Activated naive CD8-positive, alpha-beta T cell treated with anti-CD3 and anti-CD28 coated beads for 36 hours (primary cell): ENCODE measurements around the gene N4BP2L2. TPM values are rescaled to one million over a fixed set of nuclear protein-coding genes. Genes with fewer than 3 reads are reported as not detected.

Experiments used
- DNase-seq: peaks from one replicate; pipeline ENCODE4 v3.0.0; 2021
- H3K27ac Mint-ChIP-seq: one replicate; pipeline ENCODE4 v1.8.0; 2022; ENCODE audit warnings: mild to moderate bottlenecking, moderate library complexity, mixed read lengths
- H3K27me3 Mint-ChIP-seq: one replicate; pipeline ENCODE4 v1.8.0; 2022; ENCODE audit warnings: mild to moderate bottlenecking, mixed read lengths
- H3K36me3 Mint-ChIP-seq: one replicate; pipeline ENCODE4 v1.8.0; 2021; ENCODE audit warnings: mild to moderate bottlenecking, mixed read lengths
- H3K4me1 Mint-ChIP-seq: one replicate; pipeline ENCODE4 v1.8.0; 2021; ENCODE audit warnings: mixed read lengths
- H3K4me3 Mint-ChIP-seq: one replicate; pipeline ENCODE4 v1.8.0; 2022; ENCODE audit warnings: mild to moderate bottlenecking, moderate library complexity, mixed read lengths
- H3K9me3 Mint-ChIP-seq: one replicate; pipeline ENCODE4 v1.8.0; 2022; ENCODE audit warnings: mixed read lengths
- total RNA-seq, 2 experiments: library from RNA; stranded (reverse); gene quantifications; one replicate each; pipeline ENCODE4 v1.2.3, GENCODE V29; 2021

Gene N4BP2L2
- total RNA-seq, 2 experiments from 2014 or later = 66.7 to 68.8 TPM

- H3K4me3 Mint-ChIP-seq = peak overlapping the region; percentile 90
- no peak for DNase-seq
Measured at GRCh38 chr13:32428581-32429432, 109.8 kb downstream of the N4BP2L2 start.

GRCh38 chr13:32427852-32428580 is 110.6 kb downstream of the N4BP2L2 start, which contains the start of gene N4BP2L1:
Gene N4BP2L1, minus strand, starts transcription at chr13:32428130. Its CDS starts 48 bp downstream, at chr13:32428082.
- Mint-ChIP-seq H3K27ac (peak within 1 kb of the TSS; percentile 98), H3K36me3 (peaks cover 29% of the 10 kb centered on the region), H3K4me3 (peak within 1 kb of the TSS; percentile 93), H3K27me3 (no peaks in the 10 kb centered on the region), H3K9me3 (no peaks in the 10 kb centered on the region), H3K4me1 (peaks cover 33% of the 10 kb centered on the region)
- DNase-seq = peak; percentile 93

More at GRCh38 chr13:32428581-32429432, 109.8 kb downstream of the N4BP2L2 start:
- no peaks in the 10 kb centered on the region for H3K9me3 Mint-ChIP-seq
- H3K4me1 Mint-ChIP-seq = peaks cover 31% of the 10 kb centered on the region
- H3K27ac Mint-ChIP-seq = peak overlapping the region; percentile 96
- peaks cover 24% of the 10 kb centered on the region for H3K36me3 Mint-ChIP-seq
- no peaks in the 10 kb centered on the region for H3K27me3 Mint-ChIP-seq

GRCh38 chr13:32426990-32427851 is 111.4 kb downstream of the N4BP2L2 start:
- H3K4me1 Mint-ChIP-seq = peaks cover 33% of the 10 kb centered on the region
- peak overlapping the region; percentile 93 for H3K4me3 Mint-ChIP-seq
- H3K27ac Mint-ChIP-seq = peak overlapping the region; percentile 98
- H3K36me3 Mint-ChIP-seq = peaks cover 33% of the 10 kb centered on the region
- peak; percentile 76 for DNase-seq
- no peaks in the 10 kb centered on the region for H3K9me3 Mint-ChIP-seq
- H3K27me3 Mint-ChIP-seq = no peaks in the 10 kb centered on the region

GRCh38 chr13:32426191-32426989 is 112.2 kb downstream of the N4BP2L2 start:
- no peaks in the 10 kb centered on the region for H3K9me3 Mint-ChIP-seq
- H3K36me3 Mint-ChIP-seq = peaks cover 37% of the 10 kb centered on the region
- H3K4me1 Mint-ChIP-seq = peaks cover 33% of the 10 kb centered on the region
- H3K27ac Mint-ChIP-seq = peak overlapping the region; percentile 98
- H3K4me3 Mint-ChIP-seq = peak overlapping the region; percentile 93
- peak; percentile 36 for DNase-seq
- no peaks in the 10 kb centered on the region for H3K27me3 Mint-ChIP-seq

GRCh38 chr13:32425158-32425557 is 113.4 kb downstream of the N4BP2L2 start:
- no peak for DNase-seq
- H3K36me3 Mint-ChIP-seq = peaks cover 45% of the 10 kb centered on the region
- peaks cover 32% of the 10 kb centered on the region for H3K4me1 Mint-ChIP-seq
- H3K27ac Mint-ChIP-seq = peak overlapping the region; percentile 98
- H3K27me3 Mint-ChIP-seq = no peaks in the 10 kb centered on the region
- peak overlapping the region; percentile 93 for H3K4me3 Mint-ChIP-seq
- H3K9me3 Mint-ChIP-seq = peaks cover under 1% of the 10 kb centered on the region

GRCh38 chr13:32423592-32423991 is 115.0 kb downstream of the N4BP2L2 start:
- no peak overlapping the region for H3K4me3 Mint-ChIP-seq
- no peaks in the 10 kb centered on the region for H3K27me3 Mint-ChIP-seq
- H3K36me3 Mint-ChIP-seq = peaks cover 60% of the 10 kb centered on the region

GRCh38 chr13:32419862-32420261 is 118.7 kb downstream of the N4BP2L2 start:
- Mint-ChIP-seq H3K4me1 (peaks cover 10% of the 10 kb centered on the region), H3K27me3 (no peaks in the 10 kb centered on the region)

More at GRCh38 chr13:32423592-32423991, 115.0 kb downstream of the N4BP2L2 start:
- Mint-ChIP-seq H3K4me1 (peaks cover 24% of the 10 kb centered on the region), H3K9me3 (peaks cover 8% of the 10 kb centered on the region), H3K27ac (no peak overlapping the region)
- no peak for DNase-seq

GRCh38 chr13:32417995-32418394 is 120.6 kb downstream of the N4BP2L2 start:
- H3K36me3 Mint-ChIP-seq = peaks cover 51% of the 10 kb centered on the region
- H3K4me3 Mint-ChIP-seq = no peak overlapping the region
- H3K9me3 Mint-ChIP-seq = peaks cover 10% of the 10 kb centered on the region
- DNase-seq = no peak
- no peak overlapping the region for H3K27ac Mint-ChIP-seq
- peaks cover 3% of the 10 kb centered on the region for H3K4me1 Mint-ChIP-seq
- H3K27me3 Mint-ChIP-seq = no peaks in the 10 kb centered on the region

More at GRCh38 chr13:32419862-32420261, 118.7 kb downstream of the N4BP2L2 start:
- no peak overlapping the region for H3K4me3 Mint-ChIP-seq
- peaks cover 10% of the 10 kb centered on the region for H3K9me3 Mint-ChIP-seq
- DNase-seq = no peak
- H3K27ac Mint-ChIP-seq = no peak overlapping the region
- H3K36me3 Mint-ChIP-seq = peaks cover 61% of the 10 kb centered on the region

GRCh38 chr13:32415019-32415418 is 123.6 kb downstream of the N4BP2L2 start:
- peak; percentile 11 for DNase-seq
- H3K4me1 Mint-ChIP-seq = peaks cover 4% of the 10 kb centered on the region
- no peaks in the 10 kb centered on the region for H3K27me3 Mint-ChIP-seq
- peaks cover 34% of the 10 kb centered on the region for H3K36me3 Mint-ChIP-seq
- H3K4me3 Mint-ChIP-seq = no peak overlapping the region
- no peak overlapping the region for H3K27ac Mint-ChIP-seq
- H3K9me3 Mint-ChIP-seq = peaks cover 8% of the 10 kb centered on the region

GRCh38 chr13:32414580-32414979 is 124.0 kb downstream of the N4BP2L2 start:
- Mint-ChIP-seq H3K27ac (no peak overlapping the region), H3K36me3 (peaks cover 32% of the 10 kb centered on the region), H3K4me1 (peaks cover 8% of the 10 kb centered on the region), H3K4me3 (no peak overlapping the region), H3K9me3 (peaks cover 5% of the 10 kb centered on the region), H3K27me3 (no peaks in the 10 kb centered on the region)
- no peak for DNase-seq

- H3K4me3 Mint-ChIP-seq = no peak overlapping the region
- no peak for DNase-seq
- peaks cover 10% of the 10 kb centered on the region for H3K4me1 Mint-ChIP-seq
- H3K9me3 Mint-ChIP-seq = no peaks in the 10 kb centered on the region
- H3K27ac Mint-ChIP-seq = no peak overlapping the region
- peaks cover 24% of the 10 kb centered on the region for H3K36me3 Mint-ChIP-seq
- H3K27me3 Mint-ChIP-seq = no peaks in the 10 kb centered on the region
Measured at GRCh38 chr13:32413284-32413683, 125.3 kb downstream of the N4BP2L2 start.

- DNase-seq = no peak
- no peak overlapping the region for H3K4me3 Mint-ChIP-seq
- H3K27ac Mint-ChIP-seq = no peak overlapping the region
- H3K36me3 Mint-ChIP-seq = peaks cover 7% of the 10 kb centered on the region
- H3K9me3 Mint-ChIP-seq = no peaks in the 10 kb centered on the region
- no peaks in the 10 kb centered on the region for H3K27me3 Mint-ChIP-seq
- H3K4me1 Mint-ChIP-seq = peaks cover 10% of the 10 kb centered on the region
Measured at GRCh38 chr13:32409561-32410421, 128.8 kb downstream of the N4BP2L2 start.

GRCh38 chr13:32409001-32409313 is 129.6 kb downstream of the N4BP2L2 start:
- peaks cover 10% of the 10 kb centered on the region for H3K4me1 Mint-ChIP-seq
- no peaks in the 10 kb centered on the region for H3K9me3 Mint-ChIP-seq
- no peaks in the 10 kb centered on the region for H3K27me3 Mint-ChIP-seq
- DNase-seq = no peak
- no peak overlapping the region for H3K27ac Mint-ChIP-seq
- H3K36me3 Mint-ChIP-seq = peaks cover 7% of the 10 kb centered on the region
- H3K4me3 Mint-ChIP-seq = no peak overlapping the region
